WTC11 (cell line): ENCODE results near the gene GADL1. TPM values are rescaled to one million over a fixed set of nuclear protein-coding genes. Genes with fewer than 3 reads are reported as not detected.

Source experiments
- ATAC-seq: fragments of 200-7000 bp; cut with Tn5 transposase; 2 replicates; pipeline ENCODE4 v1.10.0; 2021; ENCODE audit warnings: mild to moderate bottlenecking, moderate library complexity
- CTCF ChIA-PET: fragments of 300-600 bp; sonication (Branson Sonifier 250); formaldehyde crosslinking; loops from one replicate; lab custom pipeline; 2021; ENCODE audit warnings: antibody characterized with exemption; lab: Charles Lee
- POLR2A ChIA-PET: fragments of 350-600 bp; sonication (Branson Sonifier 250); formaldehyde crosslinking; loops from one replicate; lab custom pipeline; 2021; ENCODE audit warnings: antibody characterized with exemption; lab: Charles Lee
- DNase-seq: peaks from one replicate; pipeline ENCODE4 v3.0.0; 2021; ENCODE audit warnings: low spot score
- H3K27ac Mint-ChIP-seq: 2 replicates; pipeline ENCODE4 v1.8.0; 2021; ENCODE audit warnings: mixed read lengths
- H3K27me3 Mint-ChIP-seq: 2 replicates; pipeline ENCODE4 v1.8.0; 2021; ENCODE audit warnings: low read depth, mild to moderate bottlenecking, moderate library complexity, mixed read lengths
- H3K36me3 Mint-ChIP-seq: 2 replicates; pipeline ENCODE4 v1.8.0; 2021; ENCODE audit warnings: mixed read lengths
- H3K4me1 Mint-ChIP-seq: 2 replicates; pipeline ENCODE4 v1.8.0; 2022; ENCODE audit warnings: mixed read lengths
- H3K4me3 Mint-ChIP-seq: 2 replicates; pipeline ENCODE4 v1.8.0; 2021; ENCODE audit warnings: mild to moderate bottlenecking, moderate library complexity, mixed read lengths
- H3K9me3 Mint-ChIP-seq: 2 replicates; pipeline ENCODE4 v1.8.0; 2021; ENCODE audit warnings: mixed read lengths
- ARID4B ChIP-seq: sonication (generic); formaldehyde crosslinking; IDR thresholded peaks from 2 replicates; pipeline ENCODE4 v1.8.0; 2023; ENCODE audit warnings: missing genetic modification reagents, mild to moderate bottlenecking, borderline replicate concordance
- ATF6 ChIP-seq: sonication (generic); formaldehyde crosslinking; IDR thresholded peaks from 2 replicates; pipeline ENCODE4 v1.8.1; 2023; ENCODE audit warnings: mild to moderate bottlenecking, missing genetic modification reagents
- CDX4 ChIP-seq: fragments of 250-450 bp; sonication (Bioruptor Pico); IDR thresholded peaks from 2 replicates; pipeline ENCODE4 v1.9.0; 2021; ENCODE audit warnings: moderate library complexity, mild to moderate bottlenecking, inconsistent platforms, borderline replicate concordance
- E2F5 ChIP-seq: sonication (generic); formaldehyde crosslinking; IDR thresholded peaks from 2 replicates; pipeline ENCODE4 v1.8.1; 2022; ENCODE audit warnings: mild to moderate bottlenecking, moderate library complexity, missing genetic modification reagents
- GABPB1 ChIP-seq: sonication (generic); formaldehyde crosslinking; IDR thresholded peaks from 2 replicates; pipeline ENCODE4 v1.8.1; 2023; ENCODE audit warnings: mild to moderate bottlenecking, missing genetic modification reagents
- HMGXB4 ChIP-seq: sonication (generic); formaldehyde crosslinking; IDR thresholded peaks from 2 replicates; pipeline ENCODE4 v1.8.1; 2023; ENCODE audit warnings: mild to moderate bottlenecking, moderate library complexity, missing genetic modification reagents
- IRF1 ChIP-seq: sonication (generic); formaldehyde crosslinking; IDR thresholded peaks from 2 replicates; pipeline ENCODE4 v1.8.0; 2023; ENCODE audit warnings: missing genetic modification reagents
- KAT7 ChIP-seq: sonication (generic); formaldehyde crosslinking; IDR thresholded peaks from 2 replicates; pipeline ENCODE4 v1.8.1; 2023; ENCODE audit warnings: missing genetic modification reagents, mild to moderate bottlenecking, borderline replicate concordance
- NR1H2 ChIP-seq: sonication (generic); formaldehyde crosslinking; IDR thresholded peaks from 2 replicates; pipeline ENCODE4 v1.9.0; 2021; ENCODE audit warnings: mild to moderate bottlenecking, moderate library complexity, missing genetic modification reagents
- OVOL2 ChIP-seq: fragments of 250-450 bp; sonication (Bioruptor Pico); IDR thresholded peaks from 2 replicates; pipeline ENCODE4 v1.9.0; 2021; ENCODE audit warnings: mild to moderate bottlenecking, borderline replicate concordance
- ZNF219 ChIP-seq: sonication (generic); formaldehyde crosslinking; IDR thresholded peaks from 2 replicates; pipeline ENCODE4 v1.8.0; 2023; ENCODE audit warnings: missing genetic modification reagents, mild to moderate bottlenecking, borderline replicate concordance
- ZNF281 ChIP-seq: sonication (generic); formaldehyde crosslinking; IDR thresholded peaks from 2 replicates; pipeline ENCODE4 v1.8.0; 2023; ENCODE audit warnings: mild to moderate bottlenecking, missing genetic modification reagents
- ZNF671 ChIP-seq: fragments of 250-450 bp; sonication (Bioruptor Pico); IDR thresholded peaks from 2 replicates; pipeline ENCODE4 v1.8.0; 2021; ENCODE audit warnings: mild to moderate bottlenecking
- total RNA-seq: library from RNA; stranded (reverse); gene quantifications from 3 replicates; pipeline ENCODE4 v1.2.3, GENCODE V29; 2021

The GADL1 gene
- total RNA-seq, 1 experiment from 2014 or later: 0.15 TPM

GRCh38 chr3:30747771-30748281, 146.6 kb downstream of the GADL1 start (continued):
- TF ChIP-seq ATF6: no peak
- no peak for TF ChIP-seq ARID4B (CRISPR knock-in tag)
- TF ChIP-seq OVOL2 (CRISPR knock-in tag): no peak
- TF ChIP-seq IRF1 (CRISPR knock-in tag): no peak
- no peak for TF ChIP-seq ZNF671 (CRISPR knock-in tag)
- TF ChIP-seq ZNF281 (CRISPR knock-in tag): no peak
- no peak for TF ChIP-seq GABPB1 (CRISPR knock-in tag)

- DNase-seq (no peak), ATAC-seq (peak; percentile 13; the same call in 1 of the 2 replicates)
- Mint-ChIP-seq H3K36me3 (no peaks in the 10 kb centered on the region), H3K9me3 (no peaks in the 10 kb centered on the region), H3K4me1 (peaks cover 39% of the 10 kb centered on the region), H3K27me3 (no peaks in the 10 kb centered on the region), H3K4me3 (no peak overlapping the region), H3K27ac (peak overlapping the region; percentile 4)
- CTCF ChIA-PET: interaction anchor here (1.1 to 2.4 kb wide), 2 partner anchors 8 to 731 kb away, joined by 3 to 6 read pairs; no protein-coding TSS in a partner anchor
- POLR2A ChIA-PET: interaction anchor here (0.5 kb wide), 1 partner anchor 788 kb away, joined by 3 read pairs; no protein-coding TSS in a partner anchor
- TF ChIP-seq ZNF219: no peak
- TF ChIP-seq KAT7: no peak
- TF ChIP-seq HMGXB4 (CRISPR knock-in tag): no peak
- no peak for TF ChIP-seq CDX4 (CRISPR knock-in tag)
- TF ChIP-seq OVOL2 (CRISPR knock-in tag): no peak
- no peak for TF ChIP-seq NR1H2
- TF ChIP-seq ZNF281 (CRISPR knock-in tag): no peak
- TF ChIP-seq E2F5 (CRISPR knock-in tag): no peak
- no peak for TF ChIP-seq ATF6
- no peak for TF ChIP-seq GABPB1 (CRISPR knock-in tag)
These were observed 150.7 kb downstream of the GADL1 start for GRCh38 chr3:30743641-30744317.
